Esophagus (tissue), 2 donors: ENCODE results near the gene TRIM33. TPM values are rescaled to one million over a fixed set of nuclear protein-coding genes. Genes with fewer than 3 reads are reported as not detected.
"Not testable (repeated sequence)": the region's sequence is repeated elsewhere in the genome, so short reads cannot be mapped to it uniquely, and the experiment has no call there.

ENCODE experiments used
- H3K27ac ChIP-seq, 2 donors: one replicate each; pipeline ENCODE4 v1.5.1; 2013; ENCODE audit warnings: low read depth in 2 of 2, mild to moderate bottlenecking in 2 of 2, inconsistent platforms in 1 of 2, low read length in 1 of 2, moderate library complexity in 1 of 2
- H3K27me3 ChIP-seq, 2 donors: one replicate each; pipeline ENCODE4 v1.6.1; 2013; ENCODE audit warnings: low read length in 2 of 2, control low read depth in 1 of 2, mild to moderate bottlenecking in 1 of 2; ENCODE audit not compliant: insufficient read depth in 2 of 2, control insufficient read depth in 1 of 2
- H3K36me3 ChIP-seq, 2 donors: one replicate each; pipeline ENCODE4 v1.6.1; 2013; ENCODE audit warnings: low read length in 1 of 2; ENCODE audit not compliant: control insufficient read depth in 2 of 2, insufficient read depth in 2 of 2
- H3K4me1 ChIP-seq, 2 donors: one replicate each; pipeline ENCODE4 v1.6.1; 2013; ENCODE audit warnings: low read length in 1 of 2; ENCODE audit not compliant: control insufficient read depth in 2 of 2, insufficient read depth in 2 of 2
- H3K4me3 ChIP-seq, 2 donors: one replicate each; pipeline ENCODE4 v1.5.1; 2013; ENCODE audit warnings: low read length in 2 of 2, mild to moderate bottlenecking in 2 of 2, low read depth in 1 of 2, moderate library complexity in 1 of 2
- H3K9me3 ChIP-seq, 2 donors: one replicate each; pipeline ENCODE4 v1.6.1; 2013; ENCODE audit warnings: mild to moderate bottlenecking in 2 of 2, low read depth in 1 of 2, low read length in 1 of 2, moderate library complexity in 1 of 2; ENCODE audit not compliant: control insufficient read depth in 2 of 2, insufficient read depth in 1 of 2
- WGBS, 2 donors: extraction: QIAGEN DNeasy Blood & Tissue Kit; methylation state at CpG; one replicate each; pipeline ENCODE4 v1.1.7; 2013; 5-methylcytosine and 5-hydroxymethylcytosine counted together
- polyA plus RNA-seq, 2 donors: library from polyadenylated mRNA; stranded (reverse); fragments of 200-250 nt; gene quantifications; one replicate each; pipeline ENCODE4 v1.2.3, GENCODE V29; 2013
- donor health status: healthy with polysubstance abuse.
- donor health status: Bipolar disorder and iron deficiency.

Gene TRIM33
- polyA plus RNA-seq, 2 donors: 7.1 to 10.2 TPM

- Histone ChIP-seq H3K4me1 (no peaks in the 10 kb centered on the region), H3K4me3 (no peak overlapping the region), H3K36me3 (no peaks in the 10 kb centered on the region), H3K27me3 (no peaks in the 10 kb centered on the region), H3K27ac (no peak overlapping the region), H3K9me3 (no peaks in the 10 kb centered on the region)
- 91% methylated on average over 4 of the region's 4 CpGs for WGBS, 2 donors
Measured at GRCh38 chr1:114397601-114398000, 113.4 kb downstream of the TRIM33 start.

GRCh38 chr1:114395863-114396262 lies 115.1 kb downstream of the TRIM33 start:
- Histone ChIP-seq H3K4me3 (no peak overlapping the region), H3K36me3 (no peaks in the 10 kb centered on the region), H3K4me1 (no peaks in the 10 kb centered on the region), H3K27me3 (no peaks in the 10 kb centered on the region), H3K9me3 (no peaks in the 10 kb centered on the region), H3K27ac (no peak overlapping the region)
- WGBS, 2 donors: 96 to 98% methylated on average over 1 of the region's 1 CpG

- Histone ChIP-seq H3K27ac (no peak overlapping the region), H3K27me3 (no peaks in the 10 kb centered on the region), H3K4me1 (peaks cover 0 to 2% of the 10 kb centered on the region in 2 donors), H3K36me3 (no peaks in the 10 kb centered on the region), H3K4me3 (no peak overlapping the region), H3K9me3 (no peaks in the 10 kb centered on the region)
Measured at GRCh38 chr1:114390960-114391359, 120.0 kb downstream of the TRIM33 start.

- peaks cover 0 to 2% of the 10 kb centered on the region in 2 donors for H3K4me1 ChIP-seq
- WGBS, 2 donors: 95 to 96% methylated on average over 4 of the region's 4 CpGs
- H3K27ac ChIP-seq: no peak overlapping the region
- H3K36me3 ChIP-seq: no peaks in the 10 kb centered on the region
- no peaks in the 10 kb centered on the region for H3K27me3 ChIP-seq
- no peaks in the 10 kb centered on the region for H3K9me3 ChIP-seq
- H3K4me3 ChIP-seq: no peak overlapping the region
Measured at GRCh38 chr1:114390361-114390760, 120.6 kb downstream of the TRIM33 start.

GRCh38 chr1:114388432-114389003 lies 122.5 kb downstream of the TRIM33 start:
- H3K36me3 ChIP-seq: no peaks in the 10 kb centered on the region
- peaks cover 0 to 2% of the 10 kb centered on the region in 2 donors for H3K4me1 ChIP-seq
- H3K4me3 ChIP-seq: no peak overlapping the region
- 42 to 52% methylated on average over 1 of the region's 1 CpG for WGBS, 2 donors
- no peaks in the 10 kb centered on the region for H3K27me3 ChIP-seq
- H3K9me3 ChIP-seq: no peaks in the 10 kb centered on the region
- no peak overlapping the region for H3K27ac ChIP-seq

- H3K9me3 ChIP-seq, H3K4me1 ChIP-seq, H3K27ac ChIP-seq, H3K4me3 ChIP-seq, H3K36me3 ChIP-seq, H3K27me3 ChIP-seq: not testable (repeated sequence)
- WGBS, 2 donors: 82 to 87% methylated on average over 6 of the region's 6 CpGs
Measured at GRCh38 chr1:114387585-114387984, 123.4 kb downstream of the TRIM33 start.

- Histone ChIP-seq H3K9me3 (no peaks in the 10 kb centered on the region), H3K27ac (peak overlapping the region in 1 of 2 donors; percentile 54), H3K36me3 (no peaks in the 10 kb centered on the region), H3K27me3 (no peaks in the 10 kb centered on the region), H3K4me3 (no peak overlapping the region), H3K4me1 (peaks cover 0 to 2% of the 10 kb centered on the region in 2 donors)
- WGBS, 2 donors: 71 to 73% methylated on average over 1 of the region's 1 CpG
Measured at GRCh38 chr1:114387010-114387360, 124.0 kb downstream of the TRIM33 start.

- no peaks in the 10 kb centered on the region for H3K9me3 ChIP-seq
- H3K27me3 ChIP-seq: no peaks in the 10 kb centered on the region
- H3K27ac ChIP-seq: peak overlapping the region; percentile 54 to 78
- H3K36me3 ChIP-seq: no peaks in the 10 kb centered on the region
- no peak overlapping the region for H3K4me3 ChIP-seq
- peaks cover 0 to 2% of the 10 kb centered on the region in 2 donors for H3K4me1 ChIP-seq
- WGBS, 2 donors: 59 to 62% methylated on average over 3 of the region's 3 CpGs
Measured at GRCh38 chr1:114386129-114387009, 124.6 kb downstream of the TRIM33 start.

- Histone ChIP-seq H3K27me3 (no peaks in the 10 kb centered on the region), H3K36me3 (no peaks in the 10 kb centered on the region), H3K9me3 (no peaks in the 10 kb centered on the region), H3K27ac (no peak overlapping the region), H3K4me3 (no peak overlapping the region), H3K4me1 (peaks cover 0 to 2% of the 10 kb centered on the region in 2 donors)
- 90 to 93% methylated on average over 1 of the region's 1 CpG for WGBS, 2 donors
Measured at GRCh38 chr1:114384922-114385321, 126.1 kb downstream of the TRIM33 start.

GRCh38 chr1:114379987-114380386 lies 131.0 kb downstream of the TRIM33 start:
- H3K36me3 ChIP-seq: no peaks in the 10 kb centered on the region
- no peak overlapping the region for H3K27ac ChIP-seq
- no peaks in the 10 kb centered on the region for H3K27me3 ChIP-seq
- H3K4me3 ChIP-seq: no peak overlapping the region
- no peaks in the 10 kb centered on the region for H3K4me1 ChIP-seq
- H3K9me3 ChIP-seq: no peaks in the 10 kb centered on the region
